SK-N-SH (cell line): ENCODE data around the gene C14orf93. TPM values are rescaled to one million over a fixed set of nuclear protein-coding genes. Genes with fewer than 3 reads are reported as not detected.
A peak's percentile ranks its signal among the peaks of the same experiment; 100 is the strongest.

Experiments
- CTCF ChIA-PET: fragments of 300-600, 350-600 bp; formaldehyde crosslinking; extraction: SDS; loops from one replicate; lab custom pipeline; 2021; lab: Yijun Ruan, JAX
- POLR2A ChIA-PET: fragments of 350-600 bp; sonication (Branson Sonifier 250); formaldehyde crosslinking; extraction: SDS; loops from one replicate; lab custom pipeline; 2020; ENCODE audit warnings: antibody characterized with exemption, inconsistent platforms; lab: Yijun Ruan, JAX
- DNase-seq: peaks from one replicate; pipeline ENCODE4 v3.0.0; 2012
- H2AFZ ChIP-seq: fragments of 200-600 bp; sonication (generic); 2 replicates; pipeline ENCODE4 v1.8.1; 2016; ENCODE audit warnings: antibody characterized with exemption, mild to moderate bottlenecking, low read depth
- H3F3A ChIP-seq: fragments of 200-600 bp; sonication (generic); replicated peaks from 2 replicates; pipeline ENCODE3; 2016; ENCODE audit warnings: antibody characterized with exemption, mild to moderate bottlenecking; ENCODE audit not compliant: insufficient read depth
- H3K27ac ChIP-seq, 2 experiments: fragments of 200-500 bp in 1 of 2; fragments of 200-600 bp in 1 of 2; sonication (Bioruptor generic) in 1 of 2; sonication (generic), shearing (Covaris generic) in 1 of 2; 2 replicates each; pipeline versions ENCODE4 v1.5.1 to v1.6.1; 2014 to 2016; ENCODE audit warnings: low read depth in 2 of 2, inconsistent platforms in 1 of 2, low read length in 1 of 2, mild to moderate bottlenecking in 1 of 2, mixed read lengths in 1 of 2
- H3K27me3 ChIP-seq: fragments of 200-600 bp; sonication (generic), shearing (Covaris generic); 2 replicates; pipeline ENCODE4 v1.6.1; 2016; ENCODE audit warnings: mixed run types; ENCODE audit not compliant: insufficient read depth
- H3K36me3 ChIP-seq, 2 experiments: fragments of 200-500 bp in 1 of 2; fragments of 200-600 bp in 1 of 2; sonication (Bioruptor generic) in 1 of 2; sonication (generic) in 1 of 2; replicated peaks in 1 of 2; 2 replicates each; pipeline versions ENCODE3 to v1.5.1; 2014 to 2016; ENCODE audit warnings: low read length in 1 of 2, mild to moderate bottlenecking in 1 of 2; ENCODE audit not compliant: insufficient read depth in 2 of 2, control insufficient read depth in 1 of 2
- H3K4me1 ChIP-seq, 2 experiments: fragments of 200-500 bp in 1 of 2; fragments of 200-600 bp in 1 of 2; sonication (Bioruptor generic) in 1 of 2; sonication (generic), shearing (Covaris generic) in 1 of 2; 2 replicates each; pipeline versions ENCODE4 v1.5.1 to v1.6.1; 2014 to 2016; ENCODE audit warnings: low read depth in 1 of 2, low read length in 1 of 2, mixed run types in 1 of 2; ENCODE audit not compliant: insufficient read depth in 2 of 2, control insufficient read depth in 1 of 2
- H3K4me2 ChIP-seq: fragments of 200-600 bp; sonication (generic), shearing (Covaris generic); 2 replicates; pipeline ENCODE4 v1.6.1; 2017; ENCODE audit warnings: mixed run types
- H3K4me3 ChIP-seq, 2 experiments: fragments of 200-500 bp in 1 of 2; fragments of 200-600 bp in 1 of 2; sonication (Bioruptor generic) in 1 of 2; sonication (generic), shearing (Covaris generic) in 1 of 2; 2 replicates each; pipeline versions ENCODE4 v1.5.1 to v1.8.1; 2014 to 2016; ENCODE audit warnings: low read depth in 2 of 2, inconsistent platforms in 1 of 2, low read length in 1 of 2, mild to moderate bottlenecking in 1 of 2, mixed read lengths in 1 of 2, moderate library complexity in 1 of 2
- H3K79me2 ChIP-seq: fragments of 200-600 bp; sonication (generic); 2 replicates; pipeline ENCODE4 v1.8.1; 2017; ENCODE audit warnings: mild to moderate bottlenecking; ENCODE audit not compliant: insufficient read depth
- H3K9ac ChIP-seq: fragments of 200-600 bp; sonication (generic); 2 replicates; pipeline ENCODE4 v1.6.1; 2017; ENCODE audit warnings: mixed run types
- H3K9me2 ChIP-seq: fragments of 200-600 bp; sonication (generic); 2 replicates; pipeline ENCODE4 v1.6.1; 2017; ENCODE audit warnings: mixed run types
- H3K9me3 ChIP-seq: fragments of 200-600 bp; sonication (generic); 2 replicates; pipeline ENCODE4 v1.6.1; 2017; ENCODE audit warnings: mixed run types, mild to moderate bottlenecking, moderate library complexity
- H4K20me1 ChIP-seq: fragments of 200-600 bp; sonication (generic); 2 replicates; pipeline ENCODE4 v1.6.1; 2017; ENCODE audit warnings: mild to moderate bottlenecking, mixed run types; ENCODE audit not compliant: insufficient read depth
- CHD2 ChIP-seq: fragments of 150-350 bp; IDR thresholded peaks from 2 replicates; pipeline ENCODE4 v1.6.1; 2018; ENCODE audit warnings: low read length; ENCODE audit not compliant: partially characterized antibody
- CTCF ChIP-seq: fragments of 200-600 bp; sonication (generic); IDR thresholded peaks from 2 replicates; pipeline ENCODE4 v1.6.1; 2017; ENCODE audit warnings: antibody characterized with exemption, mild to moderate bottlenecking, moderate library complexity
- ELF1 ChIP-seq: IDR thresholded peaks from 2 replicates; pipeline ENCODE4 v1.4.0; 2012
- FOSL2 ChIP-seq: IDR thresholded peaks from 2 replicates; pipeline ENCODE4 v1.4.0; 2012; ENCODE audit warnings: low read depth, mild to moderate bottlenecking, moderate library complexity, borderline replicate concordance
- GATA2 ChIP-seq: sonication (generic); formaldehyde crosslinking; IDR thresholded peaks from 2 replicates; pipeline ENCODE4 v1.5.0; 2020; ENCODE audit warnings: mild to moderate bottlenecking, missing genetic modification reagents
- JUND ChIP-seq: IDR thresholded peaks from 2 replicates; pipeline ENCODE4 v1.4.0; 2012
- NRF1 ChIP-seq: IDR thresholded peaks from 2 replicates; pipeline ENCODE4 v1.6.1; 2012; ENCODE audit warnings: low read depth, mild to moderate bottlenecking, low read length
- POLR2AphosphoS5 ChIP-seq: IDR thresholded peaks from 2 replicates; pipeline ENCODE4 v1.6.1; 2012; ENCODE audit warnings: low read depth, low read length
- RAD21 ChIP-seq: IDR thresholded peaks from 2 replicates; pipeline ENCODE4 v1.6.1; 2012; ENCODE audit warnings: mild to moderate bottlenecking, low read length
- RXRA ChIP-seq: IDR thresholded peaks from 2 replicates; pipeline ENCODE4 v1.4.0; 2012; ENCODE audit warnings: low read depth, mild to moderate bottlenecking, borderline replicate concordance
- SIN3A ChIP-seq: IDR thresholded peaks from 2 replicates; pipeline ENCODE4 v1.6.1; 2012; ENCODE audit warnings: low read depth, mild to moderate bottlenecking, low read length, moderate library complexity, borderline replicate concordance
- TCF12 ChIP-seq: IDR thresholded peaks from 2 replicates; pipeline ENCODE4 v1.4.0; 2012
- TEAD4 ChIP-seq: IDR thresholded peaks from 2 replicates; pipeline ENCODE4 v1.4.0; 2012; ENCODE audit warnings: mild to moderate bottlenecking, borderline replicate concordance; ENCODE audit not compliant: insufficient read depth
- USF1 ChIP-seq: IDR thresholded peaks from 2 replicates; pipeline ENCODE4 v1.4.0; 2012; ENCODE audit warnings: low read depth, borderline replicate concordance
- USF2 ChIP-seq: fragments of 150-350 bp; IDR thresholded peaks from 2 replicates; pipeline ENCODE4 v1.6.1; 2017; ENCODE audit warnings: antibody characterized with exemption, low read length, low read depth, borderline replicate concordance
- WGBS: methylation state at CpG from one replicate; pipeline ENCODE4 v1.1.6; 2017; ENCODE audit warnings: low lambda C conversion rate; 5-methylcytosine and 5-hydroxymethylcytosine counted together
- polyA plus RNA-seq, 3 experiments: library from polyadenylated mRNA; depleted of rRNA; stranded (reverse); fragments of >200 nt; gene quantifications; 2 replicates each; pipeline ENCODE4 v1.2.3, GENCODE V29; 2012

C14orf93 gene
- polyA plus RNA-seq, 1 of the 3 experiments (the other 2 are of a cell fraction) = 9.1 TPM

DNA sequence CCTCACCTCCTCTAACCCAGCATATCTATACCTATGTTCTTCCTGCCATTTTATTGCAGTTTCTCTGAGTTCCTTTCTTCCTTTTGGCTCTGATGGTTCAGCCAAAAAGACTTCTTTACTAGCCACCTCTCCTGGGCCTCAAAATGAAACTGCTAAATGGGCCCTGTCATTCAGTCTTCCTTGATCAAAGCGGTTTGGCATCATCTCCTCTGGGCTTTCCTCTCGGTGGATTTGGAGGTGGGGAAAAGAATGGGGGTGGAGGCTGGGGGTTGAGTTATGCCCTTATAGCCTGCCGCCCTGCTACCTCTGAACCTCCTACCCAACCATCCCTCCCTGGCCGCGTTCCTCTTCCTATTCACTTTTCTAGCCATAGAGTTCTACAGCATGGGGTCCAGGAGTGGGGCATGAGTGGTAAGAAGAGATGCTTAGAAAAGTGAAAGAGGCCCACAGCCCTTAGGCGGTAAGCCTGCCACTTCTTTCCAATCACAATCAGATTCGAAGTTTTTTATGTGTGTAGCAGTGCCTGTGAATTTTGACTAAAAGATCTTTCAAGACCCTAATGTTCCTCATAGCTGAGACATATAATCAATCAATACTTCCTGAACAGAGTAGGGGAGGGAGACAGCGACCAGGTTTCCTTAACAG lies 30.1 kb downstream of the C14orf93 start:
- Histone ChIP-seq H3K9ac (peak overlapping the region; percentile 48; the same call in 1 of the 2 replicates), H4K20me1 (no peaks in the 10 kb centered on the region), H3K27me3 (no peaks in the 10 kb centered on the region), H3K27ac (peak overlapping the region; percentile 44 to 92), H3K4me3 (peak overlapping the region; percentile 82 to 88; a peak in 3 of 4 replicates), H2AFZ (no peak overlapping the region), H3K9me3 (no peaks in the 10 kb centered on the region), H3F3A (peaks cover 26% of the 10 kb centered on the region), H3K79me2 (peaks cover 61% of the 10 kb centered on the region), H3K4me1 (peaks cover 41 to 49% of the 10 kb centered on the region in 2 experiments), H3K9me2 (no peaks in the 10 kb centered on the region), H3K36me3 (peaks cover 10 to 11% of the 10 kb centered on the region in 2 experiments), H3K4me2 (peak overlapping the region; percentile 94)
- CTCF ChIA-PET = interaction anchor here (0.9 to 34.9 kb wide), 2 partner anchors 15 to 73 kb away, joined by 3 to 1566 read pairs; partner anchors contain the start of genes CDH24 and PSMB11
- DNase-seq = no peak
- WGBS = 80% methylated on average over 8 of the region's 8 CpGs
- POLR2A ChIA-PET = no interaction called here
- no peak for TF ChIP-seq ELF1

DNA sequence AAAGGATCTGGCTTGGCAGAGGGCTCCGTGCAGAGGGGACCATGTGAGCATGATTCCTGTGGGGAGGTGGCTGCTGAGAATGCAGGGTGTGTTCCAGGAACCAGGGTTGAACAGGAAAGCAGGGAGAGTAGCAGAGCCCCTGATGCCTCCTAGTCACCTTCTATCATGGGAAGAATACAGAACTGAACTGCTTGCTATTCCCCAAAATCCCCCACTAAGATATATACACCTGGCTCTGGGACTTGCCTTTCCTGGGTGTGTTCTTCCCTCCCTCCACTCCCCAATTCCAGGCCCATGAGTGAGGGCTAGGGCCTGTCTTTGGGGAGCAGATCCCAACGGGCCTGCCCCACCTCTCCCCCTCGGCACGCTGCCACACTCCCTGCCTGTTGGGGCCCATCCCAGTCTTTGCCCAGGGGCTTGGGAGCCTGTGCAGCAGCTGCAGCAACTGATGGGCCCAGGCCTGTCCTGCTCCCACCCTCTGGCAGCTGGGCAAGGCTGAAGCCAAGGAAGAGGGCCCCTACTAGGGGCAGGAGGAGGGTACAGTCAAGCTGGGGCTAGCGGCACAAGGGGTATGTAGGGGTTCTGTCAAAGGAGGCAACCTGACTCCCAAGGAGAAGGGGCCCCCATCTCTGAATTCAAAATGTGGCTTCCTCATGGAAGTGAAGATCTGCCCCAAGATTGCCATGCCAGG lies 30.8 kb downstream of the C14orf93 start:
- Histone ChIP-seq H3F3A (peaks cover 34% of the 10 kb centered on the region), H3K4me1 (peaks cover 41 to 49% of the 10 kb centered on the region in 2 experiments), H3K4me2 (peak overlapping the region; percentile 94), H3K9me2 (no peaks in the 10 kb centered on the region), H3K9me3 (no peaks in the 10 kb centered on the region), H2AFZ (no peak overlapping the region), H3K36me3 (peaks cover 11 to 18% of the 10 kb centered on the region in 2 experiments), H3K9ac (peak overlapping the region; percentile 70; the same call in 1 of the 2 replicates), H3K79me2 (peaks cover 57% of the 10 kb centered on the region), H3K4me3 (peak overlapping the region; percentile 6 to 82; a peak in 3 of 4 replicates), H4K20me1 (no peaks in the 10 kb centered on the region), H3K27me3 (no peaks in the 10 kb centered on the region), H3K27ac (peak overlapping the region; percentile 89 to 92)
- POLR2A ChIA-PET = no interaction called here
- DNase-seq = no peak
- WGBS = 66% methylated on average over 5 of the region's 5 CpGs
- TF ChIP-seq GATA2 (CRISPR knock-in tag) (no peak), RXRA (no peak), SIN3A (no peak), JUND (no peak), CTCF (no peak), TCF12 (no peak), USF1 (no peak), FOSL2 (no peak), USF2 (no peak), TEAD4 (no peak), POLR2AphosphoS5 (no peak), CHD2 (no peak), RAD21 (no peak), ELF1 (no peak), NRF1 (no peak)
- CTCF ChIA-PET = interaction anchor here (0.6 to 34.9 kb wide), 6 partner anchors 10 to 144 kb away, joined by 3 to 1566 read pairs (median 10); partner anchors contain the start of genes CDH24, PRMT5 and PSMB11
